K562 (cell line): Measurements from ENCODE around the gene PANX1. TPM values are rescaled to one million over a fixed set of nuclear protein-coding genes. Genes with fewer than 3 reads are reported as not detected.

Source experiments
- ATAC-seq: fragments of 200-7000 bp; cut with Tn5 transposase; 3 replicates; pipeline ENCODE4 v1.9.1; 2020; ENCODE audit warnings: moderate library complexity
- BruUV-seq: library from RNA; stranded (reverse); fragments of 400-500 nt; replicated peaks from 2 replicates; lab custom pipeline; 2021; lab: Mats Ljungman, UMichigan
- CTCF ChIA-PET: fragments of 300-600 bp; formaldehyde crosslinking; extraction: SDS; loops from one replicate; lab custom pipeline; 2021; ENCODE audit warnings: low intra/inter-chr PET ratio; lab: Yijun Ruan, JAX
- POLR2A ChIA-PET: fragments of 300-600, 350-650 bp; sonication (Branson Sonifier 250); formaldehyde crosslinking; extraction: SDS; loops from one replicate; lab custom pipeline; 2021; ENCODE audit warnings: antibody characterized with exemption, inconsistent platforms; lab: Yijun Ruan, JAX
- DNase-seq, 4 experiments: peaks; one replicate each; pipeline versions ENCODE4 v3.0.0 to v3.0.0-alpha.2; 2011 to 2018; ENCODE audit warnings: low spot score in 3 of 4, mixed read lengths in 3 of 4; ENCODE audit errors: extremely low read depth in 1 of 4
- FAIRE-seq: peaks from 2 replicates; lab custom pipeline; 2011; peaks lifted over from hg19 to GRCh38; lab: Jason Lieb, UNC
- H2AFZ ChIP-seq: 2 replicates; pipeline ENCODE4 v1.6.0; 2011; ENCODE audit warnings: low read depth, low read length, control low read depth, inconsistent platforms
- H3K27ac ChIP-seq: fragments of 200-600 bp; 3 replicates; pipeline ENCODE4 v1.8.0; 2011; ENCODE audit warnings: low read depth, mild to moderate bottlenecking, control low read depth, inconsistent platforms, low read length, moderate library complexity, mixed read lengths; ENCODE audit errors: extremely low read depth
- H3K27me3 ChIP-seq, 2 experiments: fragments of 300-600 bp in 1 of 2; 2 replicates in 1 of 2; 3 replicates in 1 of 2; pipeline versions ENCODE4 v1.6.0 to v1.8.0; 2011; ENCODE audit warnings: inconsistent platforms in 2 of 2, low read length in 2 of 2, mild to moderate bottlenecking in 1 of 2, mixed read lengths in 1 of 2, moderate library complexity in 1 of 2; ENCODE audit not compliant: control insufficient read depth in 2 of 2, insufficient read depth in 2 of 2
- H3K36me3 ChIP-seq: fragments of 300-600 bp; 3 replicates; pipeline ENCODE4 v1.8.0; 2011; ENCODE audit warnings: mild to moderate bottlenecking, low read length, inconsistent platforms; ENCODE audit not compliant: control insufficient read depth, insufficient read depth
- H3K4me1 ChIP-seq, 2 experiments: fragments of 200-600 bp in 1 of 2; replicated peaks in 1 of 2; 2 replicates in 1 of 2; 3 replicates in 1 of 2; pipeline versions ENCODE4 v1.5.1 to v1.8.0; 2011; ENCODE audit warnings: inconsistent platforms in 2 of 2, low read length in 2 of 2, mild to moderate bottlenecking in 1 of 2, mixed read lengths in 1 of 2, moderate library complexity in 1 of 2; ENCODE audit not compliant: control insufficient read depth in 2 of 2, insufficient read depth in 2 of 2
- H3K4me2 ChIP-seq: 2 replicates; pipeline ENCODE4 v1.6.1; 2011; ENCODE audit warnings: low read length, control low read depth, inconsistent platforms, mixed read lengths; ENCODE audit not compliant: insufficient read depth
- H3K4me3 ChIP-seq: fragments of 200-600 bp; sonication (generic), shearing (Covaris generic); 2 replicates; pipeline ENCODE4 v1.5.1; 2016; ENCODE audit warnings: control low read depth, inconsistent platforms
- H3K79me2 ChIP-seq: fragments of 200-600 bp; 3 replicates; pipeline ENCODE4 v1.8.0; 2011; ENCODE audit warnings: low read length, inconsistent platforms; ENCODE audit not compliant: control insufficient read depth, insufficient read depth
- H3K9ac ChIP-seq, 2 experiments: 2 replicates each; pipeline versions ENCODE4 v1.6.0 to v1.6.1; 2011; ENCODE audit warnings: low read depth in 2 of 2, low read length in 2 of 2, control low read depth in 1 of 2, inconsistent platforms in 1 of 2, mild to moderate bottlenecking in 1 of 2, mixed read lengths in 1 of 2; ENCODE audit not compliant: insufficient read depth in 1 of 2
- H3K9me1 ChIP-seq: one replicate; pipeline ENCODE4 v1.6.0; 2011; ENCODE audit warnings: inconsistent platforms, mild to moderate bottlenecking, low read length, moderate library complexity; ENCODE audit not compliant: control insufficient read depth, insufficient read depth
- H3K9me3 ChIP-seq: replicated peaks from 2 replicates; pipeline ENCODE4 v1.5.1; 2011; ENCODE audit warnings: low read depth, low read length, inconsistent platforms; ENCODE audit not compliant: control insufficient read depth, insufficient read depth
- H4K20me1 ChIP-seq: replicated peaks from 2 replicates; pipeline ENCODE4 v1.6.1; 2011; ENCODE audit warnings: low read length, inconsistent platforms, mixed read lengths; ENCODE audit not compliant: control insufficient read depth, insufficient read depth
- FOXJ2 ChIP-seq: fragments of 200-800 bp; sonication (Bioruptor generic); IDR thresholded peaks from 2 replicates; pipeline ENCODE4 v1.6.1; 2016; ENCODE audit warnings: missing genetic modification characterization, missing compliant biosample characterization
- GABPB1 ChIP-seq: sonication (generic); formaldehyde crosslinking; IDR thresholded peaks from 2 replicates; pipeline ENCODE4 v1.8.0; 2022; ENCODE audit warnings: mild to moderate bottlenecking, missing genetic modification reagents
- MED1 ChIP-seq: sonication (generic); formaldehyde crosslinking; IDR thresholded peaks from 2 replicates; pipeline ENCODE4 v1.8.1; 2023; ENCODE audit warnings: missing genetic modification reagents, borderline replicate concordance
- OTX1 ChIP-seq: fragments of 450-650 bp; formaldehyde crosslinking; IDR thresholded peaks from 2 replicates; pipeline ENCODE4 v1.4.0; 2022; ENCODE audit warnings: mild to moderate bottlenecking
- TCF7L2 ChIP-seq: fragments of 150-350 bp; IDR thresholded peaks from 2 replicates; pipeline ENCODE4 v1.6.1; 2016; ENCODE audit warnings: low read depth, mild to moderate bottlenecking, low read length, moderate library complexity
- WGBS: fragments of 100-300 bp; shearing (Covaris generic); methylation state at CpG from one replicate; pipeline ENCODE4 v1.1.6; 2016; ENCODE audit warnings: low coverage, mixed read lengths; ENCODE audit not compliant: insufficient coverage; ENCODE audit errors: missing lambda C conversion rate; 5-methylcytosine and 5-hydroxymethylcytosine counted together
- in situ Hi-C: fragments of 300-500 bp; cut with MboI; formaldehyde crosslinking; loops from 4 replicates; pipeline ENCODE4 v1.15.0; 2018; ENCODE audit warnings: inconsistent platforms, mixed read lengths
- intact Hi-C: fragments of 100-400 bp; cut with micrococcal nuclease; formaldehyde crosslinking; loops from 2 replicates; pipeline ENCODE4 v1.14.2; 2022
- polyA plus RNA-seq, 8 experiments: library from polyadenylated mRNA; depleted of rRNA in 4 of 8; stranded (reverse) in 5 of 8; unstranded in 3 of 8; fragments of >200 nt; fragmentation: Nextera tagmentation in 2 of 8; fragmentation: Illumina TruSeq in 1 of 8; extraction: Ambion mirVana in 2 of 8; extraction: Trizol in 1 of 8; gene quantifications; 2 replicates each; pipeline versions ENCODE4 v1.2.1 to v1.2.3, GENCODE V29; 2011 to 2014; ENCODE audit warnings: inconsistent platforms in 1 of 8, missing spikeins in 1 of 8
- total RNA-seq, 7 experiments: library from RNA; depleted of rRNA in 6 of 7; stranded (reverse); fragments of >200 nt in 6 of 7; fragmentation: Illumina TruSeq in 2 of 7; extraction: Trizol in 2 of 7; gene quantifications; 2 replicates each; pipeline versions ENCODE4 v1.2.1 to v1.2.3, GENCODE V29; 2011 to 2021; ENCODE audit warnings: low replicate concordance in 1 of 7

PANX1 gene
- total and polyA plus RNA-seq, 9 of the 15 experiments (the other 6 are each of a cell fraction or from before 2014, with no cell fraction given) = 1.9 to 14.8 (median 10.1) TPM

DNA sequence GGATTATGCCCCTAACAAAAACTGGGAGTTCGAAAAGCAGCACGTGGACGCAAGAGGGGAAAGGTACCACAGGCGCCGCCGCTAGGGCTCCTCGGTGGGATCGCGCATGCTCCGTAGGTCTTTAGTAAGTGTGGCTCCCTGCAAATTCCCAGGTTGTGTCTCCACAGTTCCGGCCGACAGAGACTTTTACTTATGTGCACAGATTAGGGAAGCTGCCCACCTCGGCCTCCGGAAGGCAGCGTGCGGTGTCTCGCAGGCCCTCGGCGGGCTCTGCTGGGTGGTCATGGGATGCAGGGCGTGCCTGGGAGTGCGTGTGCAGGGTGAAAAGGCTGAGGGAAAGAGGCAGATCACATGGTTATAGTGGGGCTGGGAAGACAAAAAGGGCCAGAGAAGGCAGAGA lies 39.7 kb upstream of the PANX1 start:
- ChIA-PET POLR2A (no interaction called here), CTCF (no interaction called here)
- DNase-seq (no peak), ATAC-seq (no peak), FAIRE-seq (no peak)
- no peaks in the 10 kb centered on the region for H3K9me3 ChIP-seq
- no peak overlapping the region for H3K4me3 ChIP-seq
- TF ChIP-seq FOXJ2 = no peak
- no peaks in the 10 kb centered on the region for H4K20me1 ChIP-seq
- peaks cover 0 to 14% of the 10 kb centered on the region in 2 experiments; a peak in 2 of 5 replicates for H3K27me3 ChIP-seq
- in situ Hi-C loops = no loop called here
- WGBS = 46% methylated on average over 21 of the region's 21 CpGs
- no peak overlapping the region for H3K9ac ChIP-seq
- no peaks in the 10 kb centered on the region for H3K36me3 ChIP-seq
- H3K4me1 ChIP-seq = peaks cover 0 to 7% of the 10 kb centered on the region in 2 experiments; a peak in 1 of 5 replicates
- H3K9me1 ChIP-seq = no peaks in the 10 kb centered on the region
- no peaks in the 10 kb centered on the region for H3K79me2 ChIP-seq
- no peak overlapping the region for H3K4me2 ChIP-seq
- no peak overlapping the region for H3K27ac ChIP-seq
- no TSS peak for BruUV-seq
- H2AFZ ChIP-seq = no peak overlapping the region
- intact Hi-C loops = no loop called here

DNA sequence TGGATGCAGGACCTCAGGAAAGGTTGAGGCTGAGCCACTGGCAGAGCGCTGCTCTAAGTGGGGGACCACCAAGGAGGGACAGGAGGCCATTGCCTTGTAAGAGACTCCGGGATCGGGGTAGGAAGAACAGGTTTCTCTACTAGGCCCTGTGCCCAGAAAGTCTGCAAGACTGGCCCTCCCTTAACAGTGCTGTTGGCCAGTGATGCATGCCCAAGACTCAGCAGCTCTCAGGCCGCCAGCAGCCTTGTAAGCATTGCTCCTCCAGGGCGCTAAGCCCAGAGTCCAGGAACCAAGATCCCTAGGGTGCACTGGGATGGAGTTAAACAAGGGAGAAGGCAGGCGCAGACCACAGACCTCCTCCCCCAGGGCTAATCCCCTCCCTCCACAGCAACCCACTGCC lies 39.3 kb upstream of the PANX1 start:
- ChIA-PET CTCF (no interaction called here), POLR2A (no interaction called here)
- 17% methylated on average over 6 of the region's 6 CpGs for WGBS
- no peak for TF ChIP-seq OTX1 (CRISPR knock-in tag)
- TF ChIP-seq TCF7L2 = no peak
- TF ChIP-seq MED1 (CRISPR knock-in tag) = no peak
- TF ChIP-seq GABPB1 (CRISPR knock-in tag) = no peak
- peaks cover 0 to 7% of the 10 kb centered on the region in 2 experiments; a peak in 1 of 5 replicates for H3K4me1 ChIP-seq
- no peak for FAIRE-seq
- peaks cover 0 to 14% of the 10 kb centered on the region in 2 experiments; a peak in 2 of 5 replicates for H3K27me3 ChIP-seq
- intact Hi-C loops = no loop called here
- no peaks in the 10 kb centered on the region for H3K36me3 ChIP-seq
- no peak for DNase-seq
- H3K27ac ChIP-seq = no peak overlapping the region
- no peaks in the 10 kb centered on the region for H3K79me2 ChIP-seq
- H3K4me2 ChIP-seq = no peak overlapping the region
- no peak overlapping the region for H3K4me3 ChIP-seq
- in situ Hi-C loops = no loop called here
- H3K9ac ChIP-seq = no peak overlapping the region
- H3K9me3 ChIP-seq = no peaks in the 10 kb centered on the region
- no peak overlapping the region for H2AFZ ChIP-seq
- BruUV-seq = no TSS peak
- ATAC-seq = no peak
- H4K20me1 ChIP-seq = no peaks in the 10 kb centered on the region
- H3K9me1 ChIP-seq = no peaks in the 10 kb centered on the region
